HG03571 (cell line): ENCODE data around the gene VDR.

Source experiments
- ATAC-seq: cut with Tn5 transposase; IDR thresholded peaks from one replicate; pipeline ENCODE4 v1.9.1; 2021; ENCODE audit not compliant: unreplicated experiment

VDR gene

GRCh38 chr12:47904713-47905709 lies at the start of gene VDR:
VDR (minus strand) TSS chr12:47904994; CDS start chr12:47879113, 25,881 bp downstream.
- peak; percentile 57 for ATAC-seq

- ATAC-seq, result no peak
Measured at GRCh38 chr12:47954058-47954457, 49.3 kb upstream of the VDR start.

- no peak for ATAC-seq
Measured at GRCh38 chr12:47950856-47951468, 46.2 kb upstream of the VDR start.

GRCh38 chr12:47949441-47950341 lies 44.9 kb upstream of the VDR start:
- ATAC-seq, result no peak

GRCh38 chr12:47947341-47947740 lies 42.5 kb upstream of the VDR start:
- ATAC-seq, result no peak

- no peak for ATAC-seq
Measured at GRCh38 chr12:47946413-47947323, 41.9 kb upstream of the VDR start.

GRCh38 chr12:47945341-47945728 lies 40.5 kb upstream of the VDR start:
- no peak for ATAC-seq

- no peak for ATAC-seq
Measured at GRCh38 chr12:47944685-47945340, 40.0 kb upstream of the VDR start.

- no peak for ATAC-seq
Measured at GRCh38 chr12:47943623-47944340, 39.0 kb upstream of the VDR start.

GRCh38 chr12:47942614-47943225 lies 37.9 kb upstream of the VDR start:
- ATAC-seq, result no peak

GRCh38 chr12:47941871-47942613 lies 37.2 kb upstream of the VDR start:
- ATAC-seq, result no peak

- no peak for ATAC-seq
Measured at GRCh38 chr12:47941475-47941780, 36.6 kb upstream of the VDR start.

GRCh38 chr12:47940773-47941474 lies 36.1 kb upstream of the VDR start:
- no peak for ATAC-seq

- no peak for ATAC-seq
Measured at GRCh38 chr12:47939009-47939601, 34.3 kb upstream of the VDR start.

- ATAC-seq, result no peak
Measured at GRCh38 chr12:47938594-47938993, 33.8 kb upstream of the VDR start.

- ATAC-seq, result no peak
Measured at GRCh38 chr12:47938093-47938492, 33.3 kb upstream of the VDR start.

- ATAC-seq, result no peak
Measured at GRCh38 chr12:47935184-47935583, 30.4 kb upstream of the VDR start.
